Measurements from ENCODE around the gene CORO7. TPM values are rescaled to one million over a fixed set of nuclear protein-coding genes. Genes with fewer than 3 reads are reported as not detected.
A peak's percentile ranks its signal among the peaks of the same experiment; 100 is the strongest.

The CORO7 gene
- total and polyA plus RNA-seq, 9 of the 15 experiments (the other 6 are each of a cell fraction or from before 2014, with no cell fraction given), result 0.45 to 77.2 (median 18.7) TPM

- FAIRE-seq, result peak; percentile 91
- peak overlapping the region; percentile 89 for H2AFZ ChIP-seq (ENCODE audit: low read depth, low read length)
- CTCF ChIA-PET (ENCODE audit: low intra/inter-chr PET ratio), result no interaction called here
- TF ChIP-seq ZBTB7A (IDR thresholded peaks at IDR 0.05; ENCODE audit: borderline replicate concordance, control insufficient read depth, low read depth, low read length), result peak; percentile 82
- TF ChIP-seq E2F6 (IDR thresholded peaks at IDR 0.05; ENCODE audit: borderline replicate concordance in 1 of 2, extremely low read depth in 1 of 2, insufficient read depth in 1 of 2, insufficient read length in 1 of 2, low read depth in 1 of 2, low read length in 1 of 2, poor library complexity in 1 of 2, severe bottlenecking in 1 of 2), result peak in 1 of 2 experiments; percentile 30
- TF ChIP-seq E2F4 (CRISPR knock-in tag; IDR thresholded peaks at IDR 0.05; ENCODE audit: low read depth), result no peak
- no peak for TF ChIP-seq PYGO2 (tag; IDR thresholded peaks at IDR 0.05)
- TF ChIP-seq SPI1 (IDR thresholded peaks at IDR 0.05; ENCODE audit: borderline replicate concordance, low read depth, low read length), result peak; percentile 91
- TF ChIP-seq KHSRP (IDR thresholded peaks at IDR 0.05), result no peak
- TF ChIP-seq PCBP2 (IDR thresholded peaks at IDR 0.05; ENCODE audit: low read depth, low read length, poor library complexity, severe bottlenecking), result no peak
- TF ChIP-seq HES1 (IDR thresholded peaks at IDR 0.05; ENCODE audit: low read depth), result no peak; the same call in 1 of the 2 replicates
- TF ChIP-seq NRF1 (conservative IDR thresholded peaks at IDR 0.05 in 1 of 2, IDR thresholded peaks at IDR 0.05 in 1 of 2), result peak; percentile 58 to 69; a peak in 3 of 4 replicates
- TF ChIP-seq, protein P1, sequence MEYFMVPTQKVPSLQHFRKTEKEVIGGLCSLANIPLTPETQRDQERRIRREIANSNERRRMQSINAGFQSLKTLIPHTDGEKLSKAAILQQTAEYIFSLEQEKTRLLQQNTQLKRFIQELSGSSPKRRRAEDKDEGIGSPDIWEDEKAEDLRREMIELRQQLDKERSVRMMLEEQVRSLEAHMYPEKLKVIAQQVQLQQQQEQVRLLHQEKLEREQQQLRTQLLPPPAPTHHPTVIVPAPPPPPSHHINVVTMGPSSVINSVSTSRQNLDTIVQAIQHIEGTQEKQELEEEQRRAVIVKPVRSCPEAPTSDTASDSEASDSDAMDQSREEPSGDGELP (CRISPR knock-in tag; IDR thresholded peaks at IDR 0.05; ENCODE audit: borderline replicate concordance), result peak; percentile 69; the same call in 1 of the 2 replicates
- TF ChIP-seq ZNF224 (CRISPR knock-in tag; IDR thresholded peaks at IDR 0.05), result no peak
- TF ChIP-seq POLR2A (conservative IDR thresholded peaks at IDR 0.05), result no peak
- no peak for TF ChIP-seq MECOM (CRISPR knock-in tag; IDR thresholded peaks at IDR 0.05)
These were observed 727 bp downstream of the CORO7 start for GRCh38 chr16:4415538-4416199.

More at GRCh38 chr16:4415538-4416199, 727 bp downstream of the CORO7 start:
- POLR2A ChIA-PET, result interaction anchor here (0.6 to 4.2 kb wide), 6 partner anchors 9 to 470 kb away, joined by 3 to 35 read pairs (median 6); partner anchors contain the start of gene DNAJA3
- no peaks in the 10 kb centered on the region for H3K9me3 ChIP-seq (replicated peaks; ENCODE audit: control insufficient read depth, insufficient read depth, low read depth, low read length)
- peaks cover 41% of the 10 kb centered on the region for H3K79me2 ChIP-seq (ENCODE audit: control insufficient read depth, insufficient read depth, low read length)
- peak overlapping the region; percentile 93 for H3K4me2 ChIP-seq (ENCODE audit: insufficient read depth, low read length)
- 2% methylated on average over 23 of the region's 44 CpGs for WGBS (ENCODE audit: insufficient coverage, low coverage, missing lambda C conversion rate)
- H3K27me3 ChIP-seq (ENCODE audit: control insufficient read depth in 2 of 2, insufficient read depth in 2 of 2, low read length in 2 of 2), result no peaks in the 10 kb centered on the region
- peaks cover 35% of the 10 kb centered on the region; the same call in 2 of the 3 replicates for H3K36me3 ChIP-seq (ENCODE audit: control insufficient read depth, insufficient read depth, low read length)
- H3K9me1 ChIP-seq (ENCODE audit: control insufficient read depth, insufficient read depth, low read length), result no peaks in the 10 kb centered on the region
- H3K4me3 ChIP-seq, result peak overlapping the region; percentile 91
- no TSS peak for BruUV-seq (replicated peaks)
- H4K20me1 ChIP-seq (replicated peaks; ENCODE audit: control insufficient read depth, insufficient read depth, low read length), result peaks cover 32% of the 10 kb centered on the region
- H3K27ac ChIP-seq (ENCODE audit: extremely low read depth, low read depth, low read length), result peak overlapping the region; percentile 93
- peaks cover 21 to 38% of the 10 kb centered on the region in 2 experiments; a peak in 4 of 5 replicates for H3K4me1 ChIP-seq (replicated peaks in 1 of 2; ENCODE audit: control insufficient read depth in 2 of 2, insufficient read depth in 2 of 2, low read length in 2 of 2)
- ATAC-seq (peak; percentile 70), DNase-seq (ENCODE audit: extremely low read depth in 1 of 4, low spot score in 3 of 4) (peak; percentile 65 to 80 (median 72))
- in situ Hi-C loops (cut with MboI), result no loop called here
- intact Hi-C loops (cut with micrococcal nuclease), result loop anchor here (1.0 to 10.0 kb wide), 2 partner anchors 10 to 539 kb away; partner anchors contain the start of genes DNAJA3 and SEC14L5
- H3K9ac ChIP-seq (ENCODE audit: insufficient read depth in 1 of 2, low read depth in 2 of 2, low read length in 2 of 2), result peak overlapping the region; percentile 89 to 92

All from K562 (cell line).